Measurements from ENCODE around the gene HGFAC. TPM values are rescaled to one million over a fixed set of nuclear protein-coding genes. Genes with fewer than 3 reads are reported as not detected.

HGFAC gene
- total and polyA plus RNA-seq, 2 of the 13 experiments (the other 11 are each of a cell fraction or from before 2014, with no cell fraction given) = 8.5 to 63.6 TPM

- no peak for TF ChIP-seq HCFC1 (IDR thresholded peaks at IDR 0.05; ENCODE audit: low read depth, low read length)
- no peak for TF ChIP-seq ZSCAN20 (CRISPR knock-in tag; IDR thresholded peaks at IDR 0.05; ENCODE audit: borderline replicate concordance)
- TF ChIP-seq ZNF160 (CRISPR knock-in tag; IDR thresholded peaks at IDR 0.05) = no peak
- TF ChIP-seq ZNF501 (CRISPR knock-in tag; IDR thresholded peaks at IDR 0.05) = no peak
- no peak for TF ChIP-seq TFE3 (CRISPR knock-in tag; IDR thresholded peaks at IDR 0.05)
- no peak for TF ChIP-seq DNMT1 (CRISPR knock-in tag; IDR thresholded peaks at IDR 0.05)
- TF ChIP-seq ZFP36L1 (CRISPR knock-in tag; IDR thresholded peaks at IDR 0.05) = no peak
- TF ChIP-seq ZNF296 (CRISPR knock-in tag; conservative IDR thresholded peaks at IDR 0.05) = no peak
- TF ChIP-seq NRL (CRISPR knock-in tag; IDR thresholded peaks at IDR 0.05; ENCODE audit: borderline replicate concordance) = no peak
- no peak for TF ChIP-seq ZNF780A (CRISPR knock-in tag; IDR thresholded peaks at IDR 0.05)
- TF ChIP-seq HIC2 (CRISPR knock-in tag; IDR thresholded peaks at IDR 0.05; ENCODE audit: low read depth) = no peak
- no peak for TF ChIP-seq SP140L (CRISPR knock-in tag; IDR thresholded peaks at IDR 0.05; ENCODE audit: borderline replicate concordance)
- no peak for TF ChIP-seq ZNF7 (CRISPR knock-in tag; IDR thresholded peaks at IDR 0.05)
- no peak for TF ChIP-seq NCOA2 (CRISPR knock-in tag; IDR thresholded peaks at IDR 0.05)
- no peak for TF ChIP-seq MAFG (CRISPR knock-in tag; IDR thresholded peaks at IDR 0.05)
- TF ChIP-seq ZUFSP (CRISPR knock-in tag; IDR thresholded peaks at IDR 0.05; ENCODE audit: borderline replicate concordance) = no peak
- TF ChIP-seq ZNF281 (CRISPR knock-in tag; IDR thresholded peaks at IDR 0.05; ENCODE audit: borderline replicate concordance) = no peak
- CTCF ChIA-PET (ENCODE audit: low intra/inter-chr PET ratio, low total read pairs) = no interaction called here
- Histone ChIP-seq H3K4me3 (replicated peaks in 1 of 3; ENCODE audit: insufficient read depth in 1 of 3, low read depth in 2 of 3, low read length in 3 of 3) (no peak overlapping the region), H3K79me2 (ENCODE audit: insufficient read depth, low read length) (no peaks in the 10 kb centered on the region), H3K4me2 (ENCODE audit: low read depth, low read length) (no peak overlapping the region), H2AFZ (ENCODE audit: low read length) (no peak overlapping the region), H3K9ac (ENCODE audit: insufficient read depth, low read depth, low read length) (no peak overlapping the region), H3K27ac (ENCODE audit: extremely low read length, insufficient read depth, low read length) (no peak overlapping the region), H3K4me1 (ENCODE audit: insufficient read depth, low read length) (peaks cover 24% of the 10 kb centered on the region; the same call in 1 of the 2 replicates), H3K27me3 (ENCODE audit: control insufficient read depth in 1 of 2, insufficient read depth in 2 of 2, low read length in 2 of 2) (peaks cover 21 to 67% of the 10 kb centered on the region in 2 experiments), H3K9me3 (ENCODE audit: low read length) (no peaks in the 10 kb centered on the region), H4K20me1 (ENCODE audit: insufficient read depth, low read length) (no peaks in the 10 kb centered on the region), H3K36me3 (replicated peaks in 1 of 2; ENCODE audit: control insufficient read depth in 1 of 2, insufficient read depth in 2 of 2, low read length in 2 of 2) (no peaks in the 10 kb centered on the region)
- ATAC-seq = no peak
- POLR2A ChIA-PET = no interaction called here
- no peak for FAIRE-seq
- in situ Hi-C loops (cut with HindIII; ENCODE audit: extremely low pct_ligation_motif_present, low pct_unique_long_range_greater_than_20kb) (no loop called here), intact Hi-C loops (cut with micrococcal nuclease; ENCODE audit: unreplicated experiment) (no loop called here)
- WGBS (ENCODE audit: low lambda C conversion rate) = 100% methylated on average over 1 of the region's 41 CpGs
- DNase-seq (ENCODE audit: low spot score) = no peak
- BruUV-seq (replicated peaks) = no TSS peak
Observed at GRCh38 chr4:3473181-3473950, 31.6 kb downstream of the HGFAC start.

Measured in HepG2 (cell line).